IMR-90 (cell line): ENCODE data around the gene PCBP3. TPM values are rescaled to one million over a fixed set of nuclear protein-coding genes. Genes with fewer than 3 reads are reported as not detected.

Source experiments
- ATAC-seq: fragments of 200-7000 bp; cut with Tn5 transposase; 2 replicates; pipeline ENCODE4 v1.9.1; 2020; ENCODE audit warnings: low read depth, mild to moderate bottlenecking, moderate library complexity
- BruUV-seq: library from RNA; stranded (reverse); fragments of 400-500 nt; replicated peaks from 2 replicates; lab custom pipeline; 2021; lab: Mats Ljungman, UMichigan
- CTCF ChIA-PET: fragments of 300-600 bp; formaldehyde crosslinking; extraction: SDS; loops from one replicate; lab custom pipeline; 2021; ENCODE audit warnings: antibody characterized with exemption; lab: Yijun Ruan, JAX
- POLR2A ChIA-PET: fragments of 300-600 bp; sonication (Branson Sonifier 250); formaldehyde crosslinking; loops from one replicate; lab custom pipeline; 2022; ENCODE audit warnings: antibody characterized with exemption; ENCODE audit not compliant: unreplicated experiment; lab: Charles Lee
- DNase-seq: peaks from one replicate; pipeline ENCODE4 v3.0.0; 2013
- H2AFZ ChIP-seq: replicated peaks from 2 replicates; pipeline ENCODE3; 2013; ENCODE audit warnings: low read length, mild to moderate bottlenecking; ENCODE audit not compliant: poor library complexity
- H2AK5ac ChIP-seq: 2 replicates; pipeline ENCODE4 v1.6.1; 2013; ENCODE audit warnings: low read depth, low read length, inconsistent platforms
- H2AK9ac ChIP-seq: replicated peaks from 2 replicates; pipeline ENCODE3; 2013; ENCODE audit warnings: mild to moderate bottlenecking, low read depth, low read length, moderate library complexity; ENCODE audit not compliant: poor library complexity
- H2BK120ac ChIP-seq: 2 replicates; pipeline ENCODE4 v1.6.1; 2013; ENCODE audit warnings: low read depth, low read length, inconsistent platforms
- H2BK15ac ChIP-seq: 3 replicates; pipeline ENCODE4 v1.6.1; 2013; ENCODE audit warnings: low read depth, low read length, inconsistent platforms
- H2BK20ac ChIP-seq: 2 replicates; pipeline ENCODE4 v1.6.1; 2013; ENCODE audit warnings: low read depth, mild to moderate bottlenecking, inconsistent platforms, low read length, moderate library complexity
- H2BK5ac ChIP-seq: 2 replicates; pipeline ENCODE4 v1.6.1; 2013; ENCODE audit warnings: mild to moderate bottlenecking, low read depth, low read length, inconsistent platforms; ENCODE audit not compliant: poor library complexity, severe bottlenecking
- H3K14ac ChIP-seq: replicated peaks from 2 replicates; pipeline ENCODE4 v1.6.1; 2013; ENCODE audit warnings: low read depth, low read length, inconsistent platforms
- H3K18ac ChIP-seq: 2 replicates; pipeline ENCODE4 v1.6.1; 2013; ENCODE audit warnings: low read depth, low read length, control low read depth
- H3K23ac ChIP-seq: 2 replicates; pipeline ENCODE4 v1.6.1; 2013; ENCODE audit warnings: low read depth, low read length, inconsistent platforms
- H3K27ac ChIP-seq: 2 replicates; pipeline ENCODE4 v1.5.1; 2013; ENCODE audit warnings: mild to moderate bottlenecking, control low read depth, low read length; ENCODE audit not compliant: insufficient read depth
- H3K27me3 ChIP-seq: 2 replicates; pipeline ENCODE4 v1.6.1; 2013; ENCODE audit warnings: low read length; ENCODE audit not compliant: control insufficient read depth, insufficient read depth
- H3K36me3 ChIP-seq: 2 replicates; pipeline ENCODE4 v1.6.1; 2013; ENCODE audit warnings: low read length, mixed read lengths; ENCODE audit not compliant: control insufficient read depth, insufficient read depth
- H3K4ac ChIP-seq: 2 replicates; pipeline ENCODE4 v1.6.1; 2013; ENCODE audit warnings: low read depth, low read length, inconsistent platforms
- H3K4me1 ChIP-seq: 2 replicates; pipeline ENCODE4 v1.6.1; 2013; ENCODE audit warnings: low read length, mixed read lengths; ENCODE audit not compliant: control insufficient read depth, insufficient read depth
- H3K4me2 ChIP-seq: 2 replicates; pipeline ENCODE4 v1.6.1; 2013; ENCODE audit warnings: low read depth, mild to moderate bottlenecking, control low read depth, low read length, moderate library complexity
- H3K4me3 ChIP-seq: 2 replicates; pipeline ENCODE4 v1.5.1; 2013; ENCODE audit warnings: low read depth, mild to moderate bottlenecking, control low read depth, low read length, moderate library complexity; ENCODE audit not compliant: insufficient read depth
- H3K56ac ChIP-seq: 2 replicates; pipeline ENCODE4 v1.6.1; 2013; ENCODE audit warnings: low read length, inconsistent platforms; ENCODE audit not compliant: insufficient read depth; ENCODE audit errors: extremely low read depth
- H3K79me1 ChIP-seq, 2 experiments: 2 replicates each; pipeline ENCODE4 v1.6.1; 2013; ENCODE audit warnings: low read length in 2 of 2, inconsistent platforms in 1 of 2, low read depth in 1 of 2
- H3K9ac ChIP-seq: 2 replicates; pipeline ENCODE4 v1.6.1; 2013; ENCODE audit warnings: low read depth, low read length, control low read depth
- H3K9me1 ChIP-seq: 2 replicates; pipeline ENCODE4 v1.6.1; 2013; ENCODE audit warnings: low read length, inconsistent platforms; ENCODE audit not compliant: insufficient read depth
- H3K9me3 ChIP-seq: 2 replicates; pipeline ENCODE4 v1.6.1; 2013; ENCODE audit warnings: low read length; ENCODE audit not compliant: control insufficient read depth, insufficient read depth
- H4K20me1 ChIP-seq: 2 replicates; pipeline ENCODE4 v1.6.1; 2013; ENCODE audit warnings: low read length, inconsistent platforms; ENCODE audit not compliant: insufficient read depth
- H4K5ac ChIP-seq: 2 replicates; pipeline ENCODE4 v1.6.1; 2013; ENCODE audit warnings: mild to moderate bottlenecking, low read depth, low read length, control low read depth
- H4K8ac ChIP-seq, 2 experiments: 2 replicates each; pipeline ENCODE4 v1.6.1; 2013; ENCODE audit warnings: low read depth in 2 of 2, low read length in 2 of 2, control low read depth in 1 of 2, inconsistent platforms in 1 of 2
- H4K91ac ChIP-seq: 2 replicates; pipeline ENCODE4 v1.6.1; 2013; ENCODE audit warnings: low read depth, low read length, inconsistent platforms; ENCODE audit not compliant: insufficient read depth
- CEBPB ChIP-seq: IDR thresholded peaks from 2 replicates; pipeline ENCODE4 v1.6.1; 2012; ENCODE audit warnings: low read depth, low read length, improper control_type of control experiment
- NFE2L2 ChIP-seq: fragments of 150-350 bp; IDR thresholded peaks from 2 replicates; pipeline ENCODE4 v1.6.1; 2016; ENCODE audit warnings: low read depth, mild to moderate bottlenecking, low read length
- WGBS, 2 experiments: methylation state at CpG; one replicate each; pipeline versions ENCODE4 v1.1.5 to v1.1.7; 2013; ENCODE audit warnings: missing lambda C conversion rate in 2 of 2; ENCODE audit not compliant: insufficient read length in 1 of 2; ENCODE audit errors: extremely low coverage in 2 of 2; 5-methylcytosine and 5-hydroxymethylcytosine counted together
- dilution Hi-C: fragments of 300-500 bp; cut with HindIII; formaldehyde crosslinking; loops from one replicate; pipeline ENCODE4 v1.14.3; 2018; ENCODE audit warnings: low sequenced_read_pairs; ENCODE audit not compliant: unreplicated experiment
- in situ Hi-C: fragments of 300-500 bp; cut with MboI; formaldehyde crosslinking; loops from 3 replicates; pipeline ENCODE4 v1.14.3; 2019; ENCODE audit warnings: low sequenced_read_pairs, inconsistent platforms, mixed read lengths
- intact Hi-C: fragments of 100-400 bp; cut with micrococcal nuclease; formaldehyde crosslinking; loops from 2 replicates; pipeline ENCODE4 v1.10.0; 2022
- polyA plus RNA-seq, 3 experiments: library from polyadenylated mRNA; depleted of rRNA; stranded (reverse); fragments of >200 nt; gene quantifications; 2 replicates each; pipeline ENCODE4 v1.2.3, GENCODE V29; 2012; ENCODE audit warnings: low replicate concordance in 1 of 3
- total RNA-seq: library from RNA; depleted of rRNA; stranded (reverse); fragments of >200 nt; gene quantifications from 2 replicates; pipeline ENCODE4 v1.2.3, GENCODE V29; 2012

PCBP3 gene
- total and polyA plus RNA-seq, 2 of the 4 experiments (the other 2 are of a cell fraction) = 2.9 to 3.9 TPM

- no peaks in the 10 kb centered on the region for H3K27me3 ChIP-seq
- H2BK5ac ChIP-seq = no peak overlapping the region
- no TSS peak for BruUV-seq
- H3K4ac ChIP-seq = no peak overlapping the region
- H2AK9ac ChIP-seq = no peak overlapping the region
- peak; percentile 59 for ATAC-seq
- no peak overlapping the region for H2BK20ac ChIP-seq
- H3K56ac ChIP-seq = no peak overlapping the region
- no peak overlapping the region for H3K4me2 ChIP-seq
- H3K14ac ChIP-seq = no peak overlapping the region
- CTCF ChIA-PET = interaction anchor here (0.6 kb wide), 1 partner anchor 30 kb away, joined by 3 read pairs; no protein-coding TSS in a partner anchor
- POLR2A ChIA-PET = no interaction called here
- H4K8ac ChIP-seq = no peak overlapping the region
- H3K9ac ChIP-seq = no peak overlapping the region
- H2BK15ac ChIP-seq = no peak overlapping the region
- no peaks in the 10 kb centered on the region; the same call in 1 of the 2 replicates for H3K4me1 ChIP-seq
- no peak overlapping the region for H3K4me3 ChIP-seq
- H3K36me3 ChIP-seq = no peaks in the 10 kb centered on the region
- TF ChIP-seq CEBPB (0 out of 2 replicates have a peak, but pooled peaks have one; percentile 26), NFE2L2 (no peak)
- 73% methylated on average over 3 of the region's 7 CpGs; no CpG with 5 or more reads in 1 of the 2 experiments for WGBS, 2 experiments
- no peak overlapping the region for H3K18ac ChIP-seq
- no peaks in the 10 kb centered on the region for H3K9me3 ChIP-seq
- intact Hi-C loops = no loop called here
- H3K9me1 ChIP-seq = no peaks in the 10 kb centered on the region
- no peaks in the 10 kb centered on the region for H4K20me1 ChIP-seq
- no peak overlapping the region for H3K27ac ChIP-seq
- H3K79me1 ChIP-seq = no peaks in the 10 kb centered on the region
- no peak overlapping the region for H3K23ac ChIP-seq
- in situ Hi-C loops = no loop called here
- no peak overlapping the region for H2BK120ac ChIP-seq
- peak; percentile 30 for DNase-seq
- no peak overlapping the region for H4K5ac ChIP-seq
- no peak overlapping the region for H2AFZ ChIP-seq
- H4K91ac ChIP-seq = no peak overlapping the region
- no peak overlapping the region for H2AK5ac ChIP-seq
- dilution Hi-C loops = no loop called here
These were observed 65.6 kb downstream of the PCBP3 start for GRCh38 chr21:45709173-45709572.
